Measurements from ENCODE around the gene ST3GAL4. TPM values are rescaled to one million over a fixed set of nuclear protein-coding genes. Genes with fewer than 3 reads are reported as not detected.
"Not testable (repeated sequence)": the region's sequence is repeated elsewhere in the genome, so short reads cannot be mapped to it uniquely, and the experiment has no call there.

The ST3GAL4 gene
- total RNA-seq, 2 experiments from 2014 or later, result 14.3 to 18.8 TPM

GRCh38 chr11:126361400-126361799, 5.9 kb downstream of the ST3GAL4 start:
- no TSS peak for BruUV-seq (replicated peaks)
- Histone ChIP-seq H3K27ac (ENCODE audit: low read depth, low read length, poor library complexity, severe bottlenecking) (no peak overlapping the region), H3K4me3 (ENCODE audit: low read depth, low read length, poor library complexity, severe bottlenecking) (no peak overlapping the region), H3K9me3 (ENCODE audit: low read length) (no peaks in the 10 kb centered on the region), H3K4me1 (ENCODE audit: insufficient read depth, low read length, poor library complexity, severe bottlenecking) (peaks cover 4% of the 10 kb centered on the region), H3K4me2 (ENCODE audit: low read length) (no peak overlapping the region), H4K20me1 (ENCODE audit: insufficient read depth, low read length) (no peaks in the 10 kb centered on the region), H3K9me2 (ENCODE audit: insufficient read depth, low read length) (no peaks in the 10 kb centered on the region), H3K36me3 (ENCODE audit: insufficient read depth, low read length) (no peaks in the 10 kb centered on the region), H2AFZ (ENCODE audit: low read length) (no peak overlapping the region), H3K79me2 (ENCODE audit: insufficient read depth, low read depth, low read length) (no peaks in the 10 kb centered on the region)
- ChIA-PET POLR2A (interaction anchor here (1.0 kb wide), 2 partner anchors 9 to 99 kb away, joined by 3 to 6 read pairs; no protein-coding TSS in a partner anchor), CTCF (ENCODE audit: unreplicated experiment) (no interaction called here)
- no peak for DNase-seq (ENCODE audit: low spot score)
- no peak for TF ChIP-seq CTCF (conservative IDR thresholded peaks at IDR 0.05; ENCODE audit: low read length)
- no peak for TF ChIP-seq EZH2phosphoT487 (IDR thresholded peaks at IDR 0.05; ENCODE audit: borderline replicate concordance, low read depth, low read length)
- intact Hi-C loops (cut with micrococcal nuclease; ENCODE audit: unreplicated experiment), result no loop called here

- CTCF ChIA-PET (ENCODE audit: unreplicated experiment), result no interaction called here
- no peak for TF ChIP-seq EZH2phosphoT487 (IDR thresholded peaks at IDR 0.05; ENCODE audit: borderline replicate concordance, low read depth, low read length)
- TF ChIP-seq CTCF (conservative IDR thresholded peaks at IDR 0.05; ENCODE audit: low read length), result no peak
- BruUV-seq (replicated peaks), result no TSS peak
- H3K36me3 ChIP-seq (ENCODE audit: insufficient read depth, low read length), result no peaks in the 10 kb centered on the region
- H3K9me3 ChIP-seq (ENCODE audit: low read length), result no peaks in the 10 kb centered on the region
- H2AFZ ChIP-seq (ENCODE audit: low read length), result no peak overlapping the region
- no peaks in the 10 kb centered on the region for H4K20me1 ChIP-seq (ENCODE audit: insufficient read depth, low read length)
- no peak for DNase-seq (ENCODE audit: low spot score)
- POLR2A ChIA-PET, result interaction anchor here (1.0 kb wide), 1 partner anchor 10 kb away, joined by 4 read pairs; no protein-coding TSS in a partner anchor
- H3K9me2 ChIP-seq (ENCODE audit: insufficient read depth, low read length), result no peaks in the 10 kb centered on the region
- H3K4me3 ChIP-seq (ENCODE audit: low read depth, low read length, poor library complexity, severe bottlenecking), result no peak overlapping the region
- intact Hi-C loops (cut with micrococcal nuclease; ENCODE audit: unreplicated experiment), result no loop called here
- no peak overlapping the region for H3K27ac ChIP-seq (ENCODE audit: low read depth, low read length, poor library complexity, severe bottlenecking)
- H3K4me1 ChIP-seq (ENCODE audit: insufficient read depth, low read length, poor library complexity, severe bottlenecking), result peaks cover 3% of the 10 kb centered on the region
- no peaks in the 10 kb centered on the region for H3K79me2 ChIP-seq (ENCODE audit: insufficient read depth, low read depth, low read length)
- no peak overlapping the region for H3K4me2 ChIP-seq (ENCODE audit: low read length)
Measured at GRCh38 chr11:126362879-126363655, 7.6 kb downstream of the ST3GAL4 start.

GRCh38 chr11:126363706-126364248, 8.3 kb downstream of the ST3GAL4 start:
- Histone ChIP-seq H3K4me3 (ENCODE audit: low read depth, low read length, poor library complexity, severe bottlenecking) (no peak overlapping the region), H3K9me3 (ENCODE audit: low read length) (no peaks in the 10 kb centered on the region), H3K4me2 (ENCODE audit: low read length) (no peak overlapping the region), H3K36me3 (ENCODE audit: insufficient read depth, low read length) (no peaks in the 10 kb centered on the region), H3K27ac (ENCODE audit: low read depth, low read length, poor library complexity, severe bottlenecking) (no peak overlapping the region), H4K20me1 (ENCODE audit: insufficient read depth, low read length) (no peaks in the 10 kb centered on the region), H2AFZ (ENCODE audit: low read length) (no peak overlapping the region), H3K4me1 (ENCODE audit: insufficient read depth, low read length, poor library complexity, severe bottlenecking) (peaks cover 10% of the 10 kb centered on the region), H3K9me2 (ENCODE audit: insufficient read depth, low read length) (no peaks in the 10 kb centered on the region), H3K79me2 (ENCODE audit: insufficient read depth, low read depth, low read length) (no peaks in the 10 kb centered on the region)
- TF ChIP-seq EZH2phosphoT487 (IDR thresholded peaks at IDR 0.05; ENCODE audit: borderline replicate concordance, low read depth, low read length) (no peak), CTCF (conservative IDR thresholded peaks at IDR 0.05; ENCODE audit: low read length) (no peak)
- intact Hi-C loops (cut with micrococcal nuclease; ENCODE audit: unreplicated experiment), result no loop called here
- ChIA-PET POLR2A (interaction anchor here (1.0 kb wide), 1 partner anchor 10 kb away, joined by 4 read pairs; no protein-coding TSS in a partner anchor), CTCF (ENCODE audit: unreplicated experiment) (no interaction called here)
- DNase-seq (ENCODE audit: low spot score), result no peak
- no TSS peak for BruUV-seq (replicated peaks)

GRCh38 chr11:126364735-126365134, 9.2 kb downstream of the ST3GAL4 start:
- intact Hi-C loops (cut with micrococcal nuclease; ENCODE audit: unreplicated experiment); H3K9me3 ChIP-seq (ENCODE audit: low read length); H3K4me2 ChIP-seq (ENCODE audit: low read length); H4K20me1 ChIP-seq (ENCODE audit: insufficient read depth, low read length); POLR2A ChIA-PET; H2AFZ ChIP-seq (ENCODE audit: low read length); H3K27ac ChIP-seq (ENCODE audit: low read depth, low read length, poor library complexity, severe bottlenecking); CTCF ChIA-PET (ENCODE audit: unreplicated experiment); H3K79me2 ChIP-seq (ENCODE audit: insufficient read depth, low read depth, low read length); H3K9me2 ChIP-seq (ENCODE audit: insufficient read depth, low read length); H3K36me3 ChIP-seq (ENCODE audit: insufficient read depth, low read length); BruUV-seq (replicated peaks); DNase-seq (ENCODE audit: low spot score); H3K4me3 ChIP-seq (ENCODE audit: low read depth, low read length, poor library complexity, severe bottlenecking): not testable (repeated sequence)
- H3K4me1 ChIP-seq (ENCODE audit: insufficient read depth, low read length, poor library complexity, severe bottlenecking), result peaks cover 19% of the 10 kb centered on the region

Data from OCI-LY7 (cell line).